Left ventricle myocardium inferior (tissue), 1 donor: Measurements from ENCODE around the gene TECPR1. TPM values are rescaled to one million over a fixed set of nuclear protein-coding genes. Genes with fewer than 3 reads are reported as not detected.
A peak's percentile ranks its signal among the peaks of the same experiment; 100 is the strongest.

Experiments
- DNase-seq: peaks from one replicate; pipeline ENCODE4 v3.0.0-alpha.2; 2020
- H3K27ac ChIP-seq: fragments of 200-600 bp; replicated peaks from 2 replicates; pipeline ENCODE4 v1.8.0; 2021
- H3K27me3 ChIP-seq: fragments of 200-600 bp; 2 replicates; pipeline ENCODE4 v1.8.0; 2021; ENCODE audit warnings: low read depth
- H3K36me3 ChIP-seq: fragments of 200-600 bp; 2 replicates; pipeline ENCODE4 v1.8.0; 2021
- H3K4me1 ChIP-seq: fragments of 200-600 bp; 2 replicates; pipeline ENCODE4 v1.8.0; 2021
- H3K4me3 ChIP-seq: fragments of 200-600 bp; 2 replicates; pipeline ENCODE4 v1.8.0; 2021; ENCODE audit warnings: mild to moderate bottlenecking, moderate library complexity
- H3K9me3 ChIP-seq: fragments of 200-600 bp; replicated peaks from 2 replicates; pipeline ENCODE4 v1.8.0; 2021
- intact Hi-C: fragments of 100-400 bp; cut with micrococcal nuclease; formaldehyde crosslinking; loops from one replicate; pipeline ENCODE4 v1.11.0; 2022
- long read RNA-seq: library from polyadenylated mRNA; unstranded; transcript quantifications from one replicate; pipeline ENCODE4 v2.0.0, GENCODE V29; 2021
- total RNA-seq: library from RNA; stranded (reverse); fragmentation: NEBNext Ultra II Directional; extraction: Animal tissue kit (Norgen Biotek cat#: 25700); gene quantifications from one replicate; pipeline ENCODE4 v1.2.1, GENCODE V29; 2021
- TF ChIP-seq, protein P1 (sequence below): fragments of 200-600 bp; IDR thresholded peaks from 2 replicates; pipeline ENCODE4 v1.8.0; 2021; ENCODE audit warnings: antibody characterized with exemption, mild to moderate bottlenecking, borderline replicate concordance
- donor health status: DM: no; HTN: yes; CAD: no; lungs with severe emphysema.

Gene TECPR1, protein sequence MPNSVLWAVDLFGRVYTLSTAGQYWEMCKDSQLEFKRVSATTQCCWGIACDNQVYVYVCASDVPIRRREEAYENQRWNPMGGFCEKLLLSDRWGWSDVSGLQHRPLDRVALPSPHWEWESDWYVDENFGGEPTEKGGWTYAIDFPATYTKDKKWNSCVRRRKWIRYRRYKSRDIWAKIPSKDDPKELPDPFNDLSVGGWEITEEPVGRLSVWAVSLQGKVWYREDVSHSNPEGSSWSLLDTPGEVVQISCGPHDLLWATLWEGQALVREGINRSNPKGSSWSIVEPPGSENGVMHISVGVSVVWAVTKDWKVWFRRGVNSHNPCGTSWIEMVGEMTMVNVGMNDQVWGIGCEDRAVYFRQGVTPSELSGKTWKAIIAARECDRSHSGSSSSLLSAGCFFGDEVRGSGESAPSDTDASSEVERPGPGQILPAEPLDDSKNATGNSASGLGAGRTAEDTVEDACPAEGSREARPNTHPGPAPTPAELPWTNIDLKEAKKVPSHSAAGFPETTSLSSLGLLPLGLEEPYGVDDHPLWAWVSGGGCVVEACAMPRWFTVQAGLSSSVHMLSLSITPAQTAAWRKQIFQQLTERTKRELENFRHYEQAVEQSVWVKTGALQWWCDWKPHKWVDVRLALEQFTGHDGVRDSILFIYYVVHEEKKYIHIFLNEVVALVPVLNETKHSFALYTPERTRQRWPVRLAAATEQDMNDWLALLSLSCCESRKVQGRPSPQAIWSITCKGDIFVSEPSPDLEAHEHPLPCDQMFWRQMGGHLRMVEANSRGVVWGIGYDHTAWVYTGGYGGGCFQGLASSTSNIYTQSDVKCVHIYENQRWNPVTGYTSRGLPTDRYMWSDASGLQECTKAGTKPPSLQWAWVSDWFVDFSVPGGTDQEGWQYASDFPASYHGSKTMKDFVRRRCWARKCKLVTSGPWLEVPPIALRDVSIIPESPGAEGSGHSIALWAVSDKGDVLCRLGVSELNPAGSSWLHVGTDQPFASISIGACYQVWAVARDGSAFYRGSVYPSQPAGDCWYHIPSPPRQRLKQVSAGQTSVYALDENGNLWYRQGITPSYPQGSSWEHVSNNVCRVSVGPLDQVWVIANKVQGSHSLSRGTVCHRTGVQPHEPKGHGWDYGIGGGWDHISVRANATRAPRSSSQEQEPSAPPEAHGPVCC
- total RNA-seq = 17.3 TPM
- long read RNA-seq, full-length matches to known transcripts = 6 of 44 reads
- long read RNA-seq, partial matches to known transcripts = 21 of 44 reads
- long read RNA-seq, other reads (novel, unspliced or antisense) = 17 of 44 reads

DNA sequence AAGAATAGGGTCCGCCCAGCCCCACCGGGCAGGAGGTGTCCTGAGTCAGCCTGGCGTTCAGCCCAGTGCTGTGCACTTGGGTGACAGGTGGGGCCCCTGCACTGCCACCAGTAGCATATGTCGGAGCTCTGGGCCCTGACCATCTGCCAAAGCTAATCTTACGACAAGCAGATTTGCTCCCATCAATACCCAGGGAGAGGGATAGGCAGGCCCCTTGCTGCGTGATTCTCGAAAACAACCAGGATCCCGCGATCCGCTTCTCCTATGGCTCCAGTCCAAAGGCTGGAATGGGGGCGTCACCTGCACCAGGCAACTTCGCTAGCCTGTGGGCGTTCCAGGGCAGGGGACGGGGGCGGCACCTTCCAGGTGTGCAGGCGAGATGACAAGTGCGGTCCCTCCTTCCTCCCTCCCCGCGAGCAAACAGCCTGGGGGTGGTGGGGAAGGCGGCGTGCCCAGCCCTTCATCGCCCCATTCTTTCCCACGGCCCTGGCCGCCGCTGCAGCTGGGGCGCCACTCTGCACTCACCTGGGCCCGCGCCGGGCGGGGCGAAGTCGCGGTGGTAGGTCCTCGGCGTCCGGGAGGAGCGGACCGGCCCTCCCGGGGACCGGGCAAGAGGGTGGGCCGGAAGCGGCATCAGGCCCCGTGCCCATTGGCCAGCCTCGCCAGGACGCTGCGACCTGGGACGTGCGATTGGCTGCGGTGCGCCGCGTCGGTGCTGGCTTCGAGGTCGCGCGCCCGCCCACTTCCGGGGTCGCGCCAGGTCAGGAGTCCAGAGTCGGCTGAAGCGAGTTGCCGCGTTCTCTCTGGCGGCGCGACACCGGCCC lies at the start of gene TECPR1:
Gene TECPR1 (minus strand): TSS at position 632 of the 824 bp plus-strand sequence. CDS start 6,086 bp downstream, outside the sequence.
- intact Hi-C loops = no loop called here
- peaks cover 63% of the 10 kb centered on the region for H3K4me1 ChIP-seq

DNA sequence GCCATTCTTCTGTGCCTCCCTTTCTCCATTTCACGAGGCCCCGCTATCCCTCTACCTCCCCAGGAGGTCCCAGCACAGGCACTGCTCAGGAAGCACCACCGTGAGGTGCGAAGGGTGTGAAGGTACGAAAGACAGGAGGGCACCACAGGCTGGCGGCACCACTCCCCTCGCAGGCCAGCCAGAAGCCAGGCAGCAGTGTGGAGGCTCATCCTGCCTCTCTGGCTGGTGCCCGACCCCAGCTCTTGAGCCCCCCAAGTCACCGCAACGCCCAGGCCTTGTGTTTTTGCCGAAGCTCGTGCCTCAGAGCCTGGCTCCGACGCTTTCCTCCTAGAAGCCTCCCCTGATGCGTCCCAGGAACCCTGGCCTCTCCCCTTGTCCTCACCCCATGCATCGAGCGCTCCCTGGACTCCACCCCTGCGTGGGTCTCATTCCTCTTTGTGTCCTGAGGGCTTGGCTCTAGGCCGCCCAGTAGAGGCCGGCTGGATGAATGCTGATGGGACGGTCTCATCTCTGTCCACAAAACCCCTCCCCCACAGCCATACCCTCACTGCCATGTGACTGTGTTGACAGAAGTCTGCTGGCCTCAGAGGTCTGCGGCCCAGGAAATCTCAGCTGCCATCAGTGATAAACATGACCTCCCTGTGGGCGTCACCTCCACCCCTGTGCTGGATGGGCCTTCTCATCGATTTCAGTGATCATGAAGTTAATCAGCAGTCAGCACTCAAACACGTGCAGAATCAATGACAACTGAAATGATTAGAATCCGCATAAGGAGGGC lies 48.8 kb upstream of the TECPR1 start:
- intact Hi-C loops = no loop called here
- peaks cover 9% of the 10 kb centered on the region for H3K36me3 ChIP-seq
- H3K4me1 ChIP-seq = peaks cover 3% of the 10 kb centered on the region
- no peak overlapping the region for H3K4me3 ChIP-seq
- H3K27ac ChIP-seq = no peak overlapping the region
- H3K27me3 ChIP-seq = no peaks in the 10 kb centered on the region
- TF ChIP-seq, protein P1, sequence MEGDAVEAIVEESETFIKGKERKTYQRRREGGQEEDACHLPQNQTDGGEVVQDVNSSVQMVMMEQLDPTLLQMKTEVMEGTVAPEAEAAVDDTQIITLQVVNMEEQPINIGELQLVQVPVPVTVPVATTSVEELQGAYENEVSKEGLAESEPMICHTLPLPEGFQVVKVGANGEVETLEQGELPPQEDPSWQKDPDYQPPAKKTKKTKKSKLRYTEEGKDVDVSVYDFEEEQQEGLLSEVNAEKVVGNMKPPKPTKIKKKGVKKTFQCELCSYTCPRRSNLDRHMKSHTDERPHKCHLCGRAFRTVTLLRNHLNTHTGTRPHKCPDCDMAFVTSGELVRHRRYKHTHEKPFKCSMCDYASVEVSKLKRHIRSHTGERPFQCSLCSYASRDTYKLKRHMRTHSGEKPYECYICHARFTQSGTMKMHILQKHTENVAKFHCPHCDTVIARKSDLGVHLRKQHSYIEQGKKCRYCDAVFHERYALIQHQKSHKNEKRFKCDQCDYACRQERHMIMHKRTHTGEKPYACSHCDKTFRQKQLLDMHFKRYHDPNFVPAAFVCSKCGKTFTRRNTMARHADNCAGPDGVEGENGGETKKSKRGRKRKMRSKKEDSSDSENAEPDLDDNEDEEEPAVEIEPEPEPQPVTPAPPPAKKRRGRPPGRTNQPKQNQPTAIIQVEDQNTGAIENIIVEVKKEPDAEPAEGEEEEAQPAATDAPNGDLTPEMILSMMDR = no peak
- DNase-seq = no peak
- H3K9me3 ChIP-seq = no peaks in the 10 kb centered on the region

More for the DNA sequence above, at the start of gene TECPR1:
- TF ChIP-seq, protein P1 = no peak
- peak; percentile 97 for DNase-seq
- no peaks in the 10 kb centered on the region for H3K9me3 ChIP-seq
- peak within 1 kb of the TSS; percentile 91 for H3K27ac ChIP-seq
- H3K27me3 ChIP-seq = no peaks in the 10 kb centered on the region
- H3K4me3 ChIP-seq = peak within 1 kb of the TSS; percentile 90
- peaks cover 11% of the 10 kb centered on the region for H3K36me3 ChIP-seq

DNA sequence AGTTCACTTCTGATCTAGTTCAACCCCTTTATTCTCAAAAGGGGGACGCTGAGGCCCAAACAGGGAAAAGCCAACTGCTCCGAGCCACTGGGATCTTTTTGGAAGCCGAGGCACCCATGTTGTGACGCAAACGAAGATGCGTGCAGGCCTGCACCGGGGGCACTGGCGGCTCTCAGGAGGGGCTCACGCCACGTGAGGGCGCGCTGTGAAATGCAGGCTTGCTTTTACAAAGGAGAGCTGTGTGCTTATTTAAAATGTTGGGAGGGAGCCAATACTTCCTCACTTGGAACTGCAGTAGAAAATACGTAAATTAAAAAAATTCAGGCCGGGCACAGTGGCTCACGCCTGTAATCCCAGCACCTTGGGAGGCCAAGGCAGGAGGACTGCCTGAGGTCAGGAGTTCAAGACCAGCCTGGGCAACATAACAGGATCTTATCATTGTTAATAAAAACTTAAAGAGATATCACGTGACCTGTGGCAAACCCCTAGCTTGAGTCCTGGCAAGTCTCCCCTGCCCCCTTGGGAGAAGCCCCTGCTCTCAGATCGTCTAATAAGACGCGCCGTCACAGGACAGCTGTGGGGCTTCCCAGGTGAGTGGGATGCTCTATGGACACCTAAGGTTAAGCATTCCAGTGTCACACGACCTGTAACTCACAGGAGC lies 45.7 kb upstream of the TECPR1 start:
- peaks cover 30% of the 10 kb centered on the region for H3K36me3 ChIP-seq

DNA sequence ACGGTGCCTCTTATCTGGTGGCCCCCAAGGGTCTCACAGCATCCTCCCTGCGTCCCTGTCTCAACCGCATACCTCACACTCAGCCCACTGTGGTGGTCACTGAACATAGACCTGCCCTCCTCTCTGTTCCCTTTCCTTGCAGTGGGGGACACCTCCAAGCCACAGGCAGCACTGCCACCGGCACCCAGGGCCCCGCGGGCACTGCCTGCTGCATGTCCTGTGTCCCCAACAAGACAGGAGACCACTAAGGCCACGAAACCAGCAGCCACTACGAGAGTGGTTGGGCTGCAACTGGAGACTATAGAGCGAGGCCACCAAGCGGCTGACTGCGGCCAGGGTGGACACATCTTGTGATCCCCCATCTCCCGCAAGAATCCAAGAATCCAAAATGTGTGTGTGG lies 44.8 kb upstream of the TECPR1 start:
- no peak for DNase-seq
- H3K27ac ChIP-seq = no peak overlapping the region
- H3K9me3 ChIP-seq = no peaks in the 10 kb centered on the region
- peaks cover 37% of the 10 kb centered on the region for H3K36me3 ChIP-seq
- no peaks in the 10 kb centered on the region for H3K27me3 ChIP-seq
- intact Hi-C loops = loop anchor here (10.0 kb wide), 1 partner anchor 108 kb away; the partner anchor contains the start of gene BAIAP2L1
- H3K4me3 ChIP-seq = no peak overlapping the region
- H3K4me1 ChIP-seq = peaks cover 27% of the 10 kb centered on the region
- TF ChIP-seq, protein P1 = no peak

More for the DNA sequence above, 45.7 kb upstream of the TECPR1 start:
- TF ChIP-seq, protein P1 = no peak
- Histone ChIP-seq H3K27ac (no peak overlapping the region), H3K4me3 (no peak overlapping the region), H3K4me1 (peaks cover 18% of the 10 kb centered on the region), H3K9me3 (no peaks in the 10 kb centered on the region), H3K27me3 (no peaks in the 10 kb centered on the region)
- intact Hi-C loops = loop anchor here (10.0 kb wide), 1 partner anchor 107 kb away; the partner anchor contains the start of gene BAIAP2L1
- no peak for DNase-seq
